HEK293 (cell line): ENCODE measurements around the gene SETD1B.

Source experiments
- CTCF ChIA-PET: fragments of 350-600 bp; formaldehyde crosslinking; extraction: SDS; loops from one replicate; lab custom pipeline; 2021; ENCODE audit warnings: antibody characterized with exemption; lab: Yijun Ruan, JAX
- POLR2A ChIA-PET: fragments of 300-600 bp; formaldehyde crosslinking; extraction: SDS; loops from one replicate; lab custom pipeline; 2020; ENCODE audit warnings: antibody characterized with exemption, inconsistent platforms; lab: Yijun Ruan, JAX
- H3K27ac ChIP-seq: fragments of 200-500 bp; sonication (Bioruptor generic); 2 replicates; pipeline ENCODE4 v1.5.1; 2014; ENCODE audit warnings: low read depth, low read length, control low read depth, inconsistent platforms; ENCODE audit errors: extremely low read depth
- H3K36me3 ChIP-seq, 2 experiments: fragments of 200-500 bp in 1 of 2; sonication (Bioruptor generic) in 1 of 2; 1 replicate in 1 of 2; 2 replicates in 1 of 2; pipeline ENCODE4 v1.5.1; 2014 to 2017; ENCODE audit warnings: inconsistent platforms in 2 of 2, low read length in 2 of 2; ENCODE audit not compliant: control insufficient read depth in 2 of 2, insufficient read depth in 1 of 2
- H3K4me1 ChIP-seq: fragments of 200-500 bp; sonication (Bioruptor generic); 2 replicates; pipeline ENCODE4 v1.5.1; 2014; ENCODE audit warnings: mild to moderate bottlenecking, low read length, inconsistent platforms; ENCODE audit not compliant: control insufficient read depth, insufficient read depth
- H3K4me3 ChIP-seq: 2 replicates; pipeline ENCODE4 v1.5.1; 2011; ENCODE audit warnings: low read depth, mild to moderate bottlenecking, control low read depth, low read length, moderate library complexity
- H3K9me3 ChIP-seq: fragments of 200-500 bp; sonication (Bioruptor generic); 2 replicates; pipeline ENCODE4 v1.5.1; 2014; ENCODE audit warnings: low read depth, low read length, inconsistent platforms; ENCODE audit not compliant: control insufficient read depth, insufficient read depth
- BCL11B ChIP-seq: fragments of 450-650 bp; formaldehyde crosslinking; IDR thresholded peaks from 2 replicates; pipeline ENCODE4 v1.5.1; 2016; ENCODE audit warnings: low read depth, missing biosample characterization, missing genetic modification characterization
- FEZF1 ChIP-seq: fragments of 450-650 bp; formaldehyde crosslinking; IDR thresholded peaks from 2 replicates; pipeline ENCODE4 v1.5.1; 2016; ENCODE audit warnings: missing biosample characterization, missing genetic modification characterization
- GLIS1 ChIP-seq: fragments of 450-650 bp; formaldehyde crosslinking; IDR thresholded peaks from 2 replicates; pipeline ENCODE4 v1.5.1; 2016; ENCODE audit warnings: missing biosample characterization, missing genetic modification characterization
- GLIS2 ChIP-seq: fragments of 450-650 bp; formaldehyde crosslinking; IDR thresholded peaks from 2 replicates; pipeline ENCODE4 v1.5.1; 2016; ENCODE audit warnings: missing biosample characterization, missing genetic modification characterization
- IKZF3 ChIP-seq: fragments of 450-650 bp; IDR thresholded peaks from 2 replicates; pipeline ENCODE4 v1.5.0; 2018; ENCODE audit warnings: missing biosample characterization, mild to moderate bottlenecking, missing genetic modification characterization, moderate library complexity
- KLF1 ChIP-seq: fragments of 450-650 bp; formaldehyde crosslinking; IDR thresholded peaks from 2 replicates; pipeline ENCODE4 v1.5.1; 2016; ENCODE audit warnings: missing biosample characterization, missing genetic modification characterization
- KLF8 ChIP-seq: fragments of 450-650 bp; formaldehyde crosslinking; IDR thresholded peaks from 2 replicates; pipeline ENCODE4 v1.5.1; 2016; ENCODE audit warnings: missing biosample characterization, missing genetic modification characterization
- SP2 ChIP-seq: fragments of 450-650 bp; formaldehyde crosslinking; IDR thresholded peaks from 2 replicates; pipeline ENCODE4 v1.5.1; 2016; ENCODE audit warnings: missing biosample characterization, missing genetic modification characterization
- ZFP37 ChIP-seq: fragments of 450-650 bp; formaldehyde crosslinking; IDR thresholded peaks from 2 replicates; pipeline ENCODE4 v1.5.1; 2016; ENCODE audit warnings: missing biosample characterization, missing genetic modification characterization
- ZNF302 ChIP-seq: fragments of 450-650 bp; formaldehyde crosslinking; IDR thresholded peaks from 2 replicates; pipeline ENCODE4 v1.5.1; 2016; ENCODE audit warnings: missing biosample characterization, missing genetic modification characterization, low read depth
- ZNF560 ChIP-seq: fragments of 450-650 bp; formaldehyde crosslinking; IDR thresholded peaks from 2 replicates; pipeline ENCODE4 v1.5.1; 2017; ENCODE audit warnings: missing biosample characterization, missing genetic modification characterization, borderline replicate concordance
- ZNF610 ChIP-seq: fragments of 450-650 bp; formaldehyde crosslinking; IDR thresholded peaks from 2 replicates; pipeline ENCODE4 v1.5.1; 2016; ENCODE audit warnings: missing biosample characterization, missing genetic modification characterization, borderline replicate concordance
- ZNF654 ChIP-seq: fragments of 450-650 bp; formaldehyde crosslinking; IDR thresholded peaks from 2 replicates; pipeline ENCODE4 v1.5.1; 2016; ENCODE audit warnings: low read depth, missing biosample characterization, missing genetic modification characterization
- ZXDB ChIP-seq: fragments of 450-650 bp; formaldehyde crosslinking; IDR thresholded peaks from 2 replicates; pipeline ENCODE4 v1.5.1; 2016; ENCODE audit warnings: missing biosample characterization, missing genetic modification characterization
- TF ChIP-seq, protein P1 (sequence below): fragments of 450-650 bp; formaldehyde crosslinking; IDR thresholded peaks from 2 replicates; pipeline ENCODE4 v1.5.1; 2016; ENCODE audit warnings: missing biosample characterization, missing genetic modification characterization
- TF ChIP-seq, protein P2 (sequence below): fragments of 450-650 bp; formaldehyde crosslinking; IDR thresholded peaks from 2 replicates; pipeline ENCODE4 v1.5.1; 2017; ENCODE audit warnings: missing biosample characterization, missing genetic modification characterization
- TF ChIP-seq, protein P3 (sequence below): fragments of 450-650 bp; formaldehyde crosslinking; IDR thresholded peaks from 2 replicates; pipeline ENCODE4 v1.5.1; 2017; ENCODE audit warnings: missing biosample characterization, mild to moderate bottlenecking, missing genetic modification characterization, moderate library complexity

SETD1B gene

DNA sequence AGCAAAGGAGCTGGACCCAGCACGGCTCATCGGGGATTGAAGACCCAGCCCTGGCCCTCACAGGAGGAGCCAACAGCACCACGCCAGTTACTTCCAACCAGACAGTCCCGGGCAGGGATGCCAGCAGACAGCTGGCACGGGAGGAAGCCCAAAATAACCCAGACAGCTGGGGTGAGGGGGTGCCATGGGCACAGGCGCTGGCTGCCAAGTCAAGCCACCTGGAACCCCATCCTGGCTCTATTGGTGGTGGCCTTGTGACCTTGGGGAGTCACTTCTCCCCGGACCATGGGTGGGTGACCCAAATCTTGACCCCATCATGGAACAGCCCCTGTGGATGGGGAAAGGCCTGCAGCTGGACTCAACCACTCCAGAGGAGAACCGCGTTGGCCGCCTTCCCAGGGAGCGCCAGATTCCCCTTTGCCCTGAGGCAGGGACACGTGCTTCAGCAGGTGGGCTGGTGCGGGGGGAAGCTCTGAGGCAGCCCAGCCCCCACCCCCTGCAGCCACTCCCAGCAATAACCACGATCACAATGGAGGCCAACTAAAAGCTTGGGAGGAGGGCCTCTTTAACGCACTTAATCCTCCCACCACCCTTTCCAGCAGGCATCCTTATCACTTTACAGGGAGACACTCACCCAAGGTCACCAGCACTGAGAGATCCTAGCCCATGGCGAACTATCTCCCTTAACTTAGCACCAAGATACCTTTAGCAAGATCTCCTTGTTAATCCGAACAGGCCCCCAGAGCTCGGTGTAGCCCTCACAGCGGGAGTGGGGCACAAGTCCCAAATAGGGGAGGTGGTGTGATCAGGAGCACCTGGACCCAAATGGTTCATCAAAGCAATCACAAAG lies 5.6 kb upstream of the SETD1B start (continued):
- peak; percentile 88 for TF ChIP-seq ZXDB (tag by site-specific recombination)
- peak; percentile 92 for TF ChIP-seq GLIS2 (tag by site-specific recombination)
- TF ChIP-seq BCL11B (tag by site-specific recombination) = peak; percentile 84
- peak; percentile 68 for TF ChIP-seq SP2 (tag by site-specific recombination)
- no peak for TF ChIP-seq ZNF654 (tag by site-specific recombination)
- TF ChIP-seq ZNF560 = no peak
- TF ChIP-seq, protein P1, sequence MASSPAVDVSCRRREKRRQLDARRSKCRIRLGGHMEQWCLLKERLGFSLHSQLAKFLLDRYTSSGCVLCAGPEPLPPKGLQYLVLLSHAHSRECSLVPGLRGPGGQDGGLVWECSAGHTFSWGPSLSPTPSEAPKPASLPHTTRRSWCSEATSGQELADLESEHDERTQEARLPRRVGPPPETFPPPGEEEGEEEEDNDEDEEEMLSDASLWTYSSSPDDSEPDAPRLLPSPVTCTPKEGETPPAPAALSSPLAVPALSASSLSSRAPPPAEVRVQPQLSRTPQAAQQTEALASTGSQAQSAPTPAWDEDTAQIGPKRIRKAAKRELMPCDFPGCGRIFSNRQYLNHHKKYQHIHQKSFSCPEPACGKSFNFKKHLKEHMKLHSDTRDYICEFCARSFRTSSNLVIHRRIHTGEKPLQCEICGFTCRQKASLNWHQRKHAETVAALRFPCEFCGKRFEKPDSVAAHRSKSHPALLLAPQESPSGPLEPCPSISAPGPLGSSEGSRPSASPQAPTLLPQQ (tag by site-specific recombination) = 0 out of 2 replicates have a peak, but pooled peaks have one; percentile 43
- TF ChIP-seq IKZF3 (tag by site-specific recombination) = peak; percentile 87
- TF ChIP-seq ZNF302 (tag by site-specific recombination) = no peak
- peak; percentile 99 for TF ChIP-seq KLF1
- peak; percentile 85 for TF ChIP-seq FEZF1 (tag by site-specific recombination)
- TF ChIP-seq GLIS1 (tag by site-specific recombination) = peak; percentile 98
- TF ChIP-seq, protein P2, sequence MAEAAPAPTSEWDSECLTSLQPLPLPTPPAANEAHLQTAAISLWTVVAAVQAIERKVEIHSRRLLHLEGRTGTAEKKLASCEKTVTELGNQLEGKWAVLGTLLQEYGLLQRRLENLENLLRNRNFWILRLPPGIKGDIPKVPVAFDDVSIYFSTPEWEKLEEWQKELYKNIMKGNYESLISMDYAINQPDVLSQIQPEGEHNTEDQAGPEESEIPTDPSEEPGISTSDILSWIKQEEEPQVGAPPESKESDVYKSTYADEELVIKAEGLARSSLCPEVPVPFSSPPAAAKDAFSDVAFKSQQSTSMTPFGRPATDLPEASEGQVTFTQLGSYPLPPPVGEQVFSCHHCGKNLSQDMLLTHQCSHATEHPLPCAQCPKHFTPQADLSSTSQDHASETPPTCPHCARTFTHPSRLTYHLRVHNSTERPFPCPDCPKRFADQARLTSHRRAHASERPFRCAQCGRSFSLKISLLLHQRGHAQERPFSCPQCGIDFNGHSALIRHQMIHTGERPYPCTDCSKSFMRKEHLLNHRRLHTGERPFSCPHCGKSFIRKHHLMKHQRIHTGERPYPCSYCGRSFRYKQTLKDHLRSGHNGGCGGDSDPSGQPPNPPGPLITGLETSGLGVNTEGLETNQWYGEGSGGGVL (tag by site-specific recombination) = peak; percentile 78
- TF ChIP-seq ZNF610 = 0 out of 2 replicates have a peak, but pooled peaks have one; percentile 46
- peak; percentile 72 for TF ChIP-seq KLF8

DNA sequence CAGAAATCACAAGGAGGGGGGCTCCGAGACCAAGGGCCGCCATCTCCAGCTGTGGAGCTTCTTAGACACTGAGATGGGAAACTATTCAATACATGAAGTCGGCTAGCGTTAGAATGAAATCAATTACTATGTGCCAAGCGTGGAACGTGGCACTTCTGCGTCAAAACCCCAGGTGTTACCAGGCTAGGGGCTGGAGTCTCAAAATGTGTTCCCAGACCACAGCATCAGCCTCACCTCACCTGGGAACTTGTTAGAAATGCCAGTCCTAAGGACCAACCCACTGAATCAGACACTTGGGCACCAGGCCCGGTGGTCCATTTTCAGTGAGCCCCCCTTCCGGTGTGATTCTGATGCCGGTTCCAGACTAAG lies 5.0 kb upstream of the SETD1B start:
- Histone ChIP-seq H3K4me3 (no peak overlapping the region; the same call in 1 of the 2 replicates), H3K9me3 (no peaks in the 10 kb centered on the region), H3K36me3 (peaks cover 0 to 26% of the 10 kb centered on the region in 2 experiments; a peak in 1 of 3 replicates), H3K4me1 (peaks cover 20% of the 10 kb centered on the region), H3K27ac (peak overlapping the region; percentile 100)
- peak; percentile 94; the same call in 1 of the 2 replicates for TF ChIP-seq ZFP37 (tag by site-specific recombination)
- TF ChIP-seq, protein P3, sequence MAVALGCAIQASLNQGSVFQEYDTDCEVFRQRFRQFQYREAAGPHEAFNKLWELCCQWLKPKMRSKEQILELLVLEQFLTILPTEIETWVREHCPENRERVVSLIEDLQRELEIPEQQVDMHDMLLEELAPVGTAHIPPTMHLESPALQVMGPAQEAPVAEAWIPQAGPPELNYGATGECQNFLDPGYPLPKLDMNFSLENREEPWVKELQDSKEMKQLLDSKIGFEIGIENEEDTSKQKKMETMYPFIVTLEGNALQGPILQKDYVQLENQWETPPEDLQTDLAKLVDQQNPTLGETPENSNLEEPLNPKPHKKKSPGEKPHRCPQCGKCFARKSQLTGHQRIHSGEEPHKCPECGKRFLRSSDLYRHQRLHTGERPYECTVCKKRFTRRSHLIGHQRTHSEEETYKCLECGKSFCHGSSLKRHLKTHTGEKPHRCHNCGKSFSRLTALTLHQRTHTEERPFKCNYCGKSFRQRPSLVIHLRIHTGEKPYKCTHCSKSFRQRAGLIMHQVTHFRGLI (tag by site-specific recombination) = no peak
- ChIA-PET CTCF (interaction anchor here (0.7 to 9.8 kb wide), 6 partner anchors 11 to 104 kb away, joined by 3 to 393 read pairs (median 180); partner anchors contain the start of genes PSMD9 and SETD1B), POLR2A (interaction anchor here (0.8 to 8.9 kb wide), 4 partner anchors 11 to 95 kb away, joined by 3 to 165 read pairs (median 8); partner anchors contain the start of gene PSMD9)
